Renal cortex interstitium (tissue), 15 donors: ENCODE data around the gene LTBP1. TPM values are rescaled to one million over a fixed set of nuclear protein-coding genes. Genes with fewer than 3 reads are reported as not detected.
"Not testable (repeated sequence)": the region's sequence is repeated elsewhere in the genome, so short reads cannot be mapped to it uniquely, and the experiment has no call there.

Source experiments
- DNase-seq, 11 donors: peaks; one replicate each; pipeline ENCODE4 v3.0.0-alpha.2; 2013; ENCODE audit warnings: low read depth in 9 of 11, low spot score in 4 of 11; ENCODE audit errors: extremely low read depth in 1 of 11
- long read RNA-seq, 16 experiments: transcript quantifications; one replicate each; lab custom pipeline, GENCODE V29; 2026
- polyA plus RNA-seq, 3 donors: library from polyadenylated mRNA; unstranded; fragments of 120-200 nt; gene quantifications; one replicate each; pipeline ENCODE4 v1.2.1, GENCODE V29; 2013; ENCODE audit not compliant: insufficient read length in 3 of 3

LTBP1 gene, protein sequence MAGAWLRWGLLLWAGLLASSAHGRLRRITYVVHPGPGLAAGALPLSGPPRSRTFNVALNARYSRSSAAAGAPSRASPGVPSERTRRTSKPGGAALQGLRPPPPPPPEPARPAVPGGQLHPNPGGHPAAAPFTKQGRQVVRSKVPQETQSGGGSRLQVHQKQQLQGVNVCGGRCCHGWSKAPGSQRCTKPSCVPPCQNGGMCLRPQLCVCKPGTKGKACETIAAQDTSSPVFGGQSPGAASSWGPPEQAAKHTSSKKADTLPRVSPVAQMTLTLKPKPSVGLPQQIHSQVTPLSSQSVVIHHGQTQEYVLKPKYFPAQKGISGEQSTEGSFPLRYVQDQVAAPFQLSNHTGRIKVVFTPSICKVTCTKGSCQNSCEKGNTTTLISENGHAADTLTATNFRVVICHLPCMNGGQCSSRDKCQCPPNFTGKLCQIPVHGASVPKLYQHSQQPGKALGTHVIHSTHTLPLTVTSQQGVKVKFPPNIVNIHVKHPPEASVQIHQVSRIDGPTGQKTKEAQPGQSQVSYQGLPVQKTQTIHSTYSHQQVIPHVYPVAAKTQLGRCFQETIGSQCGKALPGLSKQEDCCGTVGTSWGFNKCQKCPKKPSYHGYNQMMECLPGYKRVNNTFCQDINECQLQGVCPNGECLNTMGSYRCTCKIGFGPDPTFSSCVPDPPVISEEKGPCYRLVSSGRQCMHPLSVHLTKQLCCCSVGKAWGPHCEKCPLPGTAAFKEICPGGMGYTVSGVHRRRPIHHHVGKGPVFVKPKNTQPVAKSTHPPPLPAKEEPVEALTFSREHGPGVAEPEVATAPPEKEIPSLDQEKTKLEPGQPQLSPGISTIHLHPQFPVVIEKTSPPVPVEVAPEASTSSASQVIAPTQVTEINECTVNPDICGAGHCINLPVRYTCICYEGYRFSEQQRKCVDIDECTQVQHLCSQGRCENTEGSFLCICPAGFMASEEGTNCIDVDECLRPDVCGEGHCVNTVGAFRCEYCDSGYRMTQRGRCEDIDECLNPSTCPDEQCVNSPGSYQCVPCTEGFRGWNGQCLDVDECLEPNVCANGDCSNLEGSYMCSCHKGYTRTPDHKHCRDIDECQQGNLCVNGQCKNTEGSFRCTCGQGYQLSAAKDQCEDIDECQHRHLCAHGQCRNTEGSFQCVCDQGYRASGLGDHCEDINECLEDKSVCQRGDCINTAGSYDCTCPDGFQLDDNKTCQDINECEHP (N-terminal part only)
- 10 to 100 TPM; 64.5 to 92.8 (median 82.8) TPM for polyA plus RNA-seq
- long read RNA-seq, donor 1, partial matches to known transcripts = 19 of 19 reads
- long read RNA-seq, donor 1, other reads (novel, unspliced or antisense) = 0 of 19 reads
- long read RNA-seq, donor 2, partial matches to known transcripts = 13 of 13 reads
- long read RNA-seq, donor 2, other reads (novel, unspliced or antisense) = 0 of 13 reads
- long read RNA-seq, donor 3, partial matches to known transcripts = 18 of 18 reads
- long read RNA-seq, donor 3, other reads (novel, unspliced or antisense) = 0 of 18 reads
- long read RNA-seq, donor 4, partial matches to known transcripts = 20 of 20 reads
- long read RNA-seq, donor 4, other reads (novel, unspliced or antisense) = 0 of 20 reads
- long read RNA-seq, donor 5 = 0 reads
- long read RNA-seq, donor 6, partial matches to known transcripts = 31 of 31 reads
- long read RNA-seq, donor 6, other reads (novel, unspliced or antisense) = 0 of 31 reads
- long read RNA-seq, donor 7, partial matches to known transcripts = 35 of 35 reads
- long read RNA-seq, donor 7, other reads (novel, unspliced or antisense) = 0 of 35 reads
- long read RNA-seq, donor 8, full-length matches to known transcripts = 1 of 40 reads
- long read RNA-seq, donor 8, partial matches to known transcripts = 39 of 40 reads
- long read RNA-seq, donor 8, other reads (novel, unspliced or antisense) = 0 of 40 reads
- long read RNA-seq, donor 9, partial matches to known transcripts = 22 of 22 reads
- long read RNA-seq, donor 9, other reads (novel, unspliced or antisense) = 0 of 22 reads
- long read RNA-seq, donor 10, partial matches to known transcripts = 27 of 27 reads
- long read RNA-seq, donor 10, other reads (novel, unspliced or antisense) = 0 of 27 reads
- long read RNA-seq, donor 11, partial matches to known transcripts = 30 of 30 reads
- long read RNA-seq, donor 11, other reads (novel, unspliced or antisense) = 0 of 30 reads
- long read RNA-seq, donor 12 = 0 reads
- long read RNA-seq, donor 13, full-length matches to known transcripts = 1 of 79 reads
- long read RNA-seq, donor 13, partial matches to known transcripts = 78 of 79 reads
- long read RNA-seq, donor 13, other reads (novel, unspliced or antisense) = 0 of 79 reads
- long read RNA-seq, donor 14, partial matches to known transcripts = 11 of 11 reads
- long read RNA-seq, donor 14, other reads (novel, unspliced or antisense) = 0 of 11 reads
- long read RNA-seq, donor 15, partial matches to known transcripts = 18 of 18 reads
- long read RNA-seq, donor 15, other reads (novel, unspliced or antisense) = 0 of 18 reads
- long read RNA-seq, donor 16, full-length matches to known transcripts = 1 of 122 reads
- long read RNA-seq, donor 16, partial matches to known transcripts = 121 of 122 reads
- long read RNA-seq, donor 16, other reads (novel, unspliced or antisense) = 0 of 122 reads

DNA sequence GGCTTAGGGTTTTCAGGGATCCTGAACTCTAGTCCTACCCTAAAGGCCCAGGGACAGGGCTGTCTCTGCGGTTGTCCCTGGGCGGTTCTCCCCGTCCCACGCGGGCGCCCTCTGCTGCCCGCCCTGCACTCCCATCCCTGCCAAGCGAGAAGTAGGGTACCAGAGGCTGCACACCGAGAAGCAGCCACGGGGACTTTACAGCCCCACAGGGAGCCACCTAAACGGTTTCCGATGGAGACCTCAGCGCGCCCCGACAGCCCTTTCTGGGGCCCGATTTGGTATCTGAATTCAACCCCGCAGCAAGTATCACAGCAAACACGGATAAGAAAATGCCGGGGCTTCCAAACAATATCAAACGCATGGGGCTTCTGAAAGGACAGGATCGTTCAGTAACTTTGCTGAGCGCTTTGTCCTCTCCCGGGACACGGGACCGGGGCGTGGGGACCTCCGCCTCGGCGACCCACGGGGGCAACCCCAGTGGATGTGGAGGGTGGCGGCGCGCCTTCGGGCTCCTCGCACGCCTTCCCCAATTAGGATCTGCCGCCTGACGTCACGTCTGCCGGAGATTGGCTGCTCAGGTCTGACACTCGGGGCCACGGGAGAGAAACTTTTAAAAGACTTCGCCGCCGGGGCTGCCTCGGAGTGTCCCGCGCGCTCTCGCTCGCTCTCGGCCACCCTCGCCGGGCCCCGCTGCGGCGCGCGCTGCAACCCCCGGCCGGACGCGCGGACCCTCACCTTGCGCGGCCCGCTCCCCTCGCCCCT is at the start of gene LTBP1:
Gene LTBP1, plus strand, starts transcription at position 640 of the 762 bp plus-strand sequence. CDS start 372 bp downstream, outside the sequence.
- peak in 9 of 11 donors; percentile 59 to 79 (median 74) for DNase-seq

DNA sequence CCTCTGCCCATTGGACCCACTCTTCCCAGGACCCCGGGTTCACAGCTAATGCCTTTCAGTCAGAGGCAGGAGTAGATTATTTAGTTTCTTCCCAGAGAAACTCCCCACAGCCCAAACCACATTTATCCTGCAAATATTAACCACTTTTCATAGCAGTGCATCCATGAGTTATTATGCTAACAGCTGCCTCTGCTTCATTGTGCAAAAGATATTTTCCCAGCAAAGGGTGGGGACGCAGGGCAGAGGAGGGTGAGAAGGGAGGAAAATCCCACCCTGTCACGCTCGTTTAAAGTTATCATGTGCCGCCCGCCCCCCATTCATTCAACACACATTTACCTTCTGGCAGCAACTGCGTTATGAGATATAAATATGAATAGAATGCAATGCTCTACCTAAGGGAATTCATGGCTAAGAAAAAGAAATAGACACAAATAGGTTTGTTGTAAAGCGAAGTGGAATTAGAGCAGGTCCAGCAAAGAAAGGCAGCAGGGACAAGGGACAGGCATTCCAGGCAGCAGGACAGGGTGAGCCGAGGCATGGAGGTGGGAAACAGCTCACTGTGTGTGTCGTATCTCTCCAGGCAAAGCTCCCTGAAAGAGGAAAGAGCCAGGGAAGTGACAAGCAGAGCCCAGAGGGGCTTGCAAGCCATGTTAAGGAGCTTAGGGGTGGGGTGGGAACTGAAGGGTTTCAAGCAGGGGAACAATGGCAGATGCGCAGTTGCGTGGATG is 46.3 kb upstream of the LTBP1 start:
- DNase-seq = no peak

DNA sequence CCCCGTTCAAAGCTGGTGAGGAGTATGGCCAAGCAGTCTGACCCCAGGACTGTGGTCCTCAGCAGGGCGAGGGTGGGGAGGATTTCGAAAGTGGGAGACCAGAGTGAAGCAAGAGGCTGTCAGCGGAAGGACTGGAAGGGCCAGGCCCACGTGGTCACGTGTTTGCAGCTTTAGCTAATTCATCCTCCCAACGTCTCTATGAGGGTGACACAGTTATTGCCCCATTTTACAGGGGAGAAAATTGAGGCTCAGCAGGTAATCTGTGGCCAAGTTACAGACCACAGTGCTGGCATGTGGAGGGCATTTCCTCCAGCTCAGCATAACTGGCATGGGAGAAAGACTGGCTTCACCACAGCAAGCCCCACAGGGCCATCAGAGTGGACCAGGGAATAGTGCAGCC is 45.4 kb upstream of the LTBP1 start:
- no peak for DNase-seq

DNA sequence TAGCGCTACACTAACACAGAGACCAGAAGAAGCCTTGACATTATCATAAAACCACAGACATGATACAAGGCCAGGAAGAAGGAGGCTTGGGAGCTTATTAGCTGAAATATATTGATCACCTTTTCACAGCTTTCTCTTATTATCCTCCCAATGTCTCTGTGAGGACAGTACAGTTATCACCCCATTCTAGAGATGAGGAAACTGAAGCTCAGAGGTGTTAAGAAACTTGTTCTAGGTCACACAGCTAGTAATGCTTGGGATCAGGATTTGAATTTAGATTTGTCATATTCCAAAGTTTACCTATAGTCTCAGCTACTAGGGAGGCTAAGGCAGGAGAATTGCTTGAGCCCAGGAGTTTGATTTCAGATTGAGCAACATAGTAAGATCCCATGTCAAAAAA is 44.6 kb upstream of the LTBP1 start:
- DNase-seq = no peak

DNA sequence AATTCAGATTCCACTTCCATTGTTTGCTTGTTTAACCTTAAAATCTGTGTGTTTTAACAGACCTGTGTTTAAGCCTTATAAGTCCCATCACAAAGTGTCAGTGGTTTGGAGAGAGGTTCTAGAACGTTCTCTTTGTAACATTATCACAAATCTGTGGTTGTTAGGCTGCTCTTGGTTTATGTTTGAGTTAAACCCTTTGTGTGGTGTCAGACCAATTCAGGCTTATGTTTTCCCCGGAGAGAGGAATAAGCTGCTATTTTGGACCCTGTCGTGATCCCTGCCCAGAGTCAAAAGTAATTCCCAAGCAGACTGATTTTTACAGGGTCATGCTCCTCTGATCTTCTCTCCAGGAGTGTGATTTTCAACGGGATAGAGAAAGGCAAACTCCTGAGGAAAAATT is 43.8 kb upstream of the LTBP1 start:
- no peak for DNase-seq

DNA sequence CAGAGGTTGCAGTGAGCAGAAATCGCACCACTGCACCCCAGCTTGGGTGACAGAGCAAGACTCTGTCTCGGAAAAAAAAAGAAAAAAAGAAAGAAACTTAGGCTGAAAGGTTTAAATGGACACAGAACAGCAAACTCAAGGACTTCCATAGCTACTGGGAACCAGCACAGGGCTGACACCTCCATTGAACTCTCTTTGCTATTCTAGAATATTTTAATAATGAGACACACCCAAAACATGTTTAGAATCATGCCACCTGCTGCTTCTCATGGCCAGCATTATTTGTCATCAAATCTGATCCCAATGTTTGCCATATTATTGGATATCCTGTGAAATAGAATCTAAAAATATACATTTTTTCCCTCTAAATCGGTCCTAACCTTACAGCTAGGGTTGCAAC is 42.7 kb upstream of the LTBP1 start:
- no peak for DNase-seq

DNA sequence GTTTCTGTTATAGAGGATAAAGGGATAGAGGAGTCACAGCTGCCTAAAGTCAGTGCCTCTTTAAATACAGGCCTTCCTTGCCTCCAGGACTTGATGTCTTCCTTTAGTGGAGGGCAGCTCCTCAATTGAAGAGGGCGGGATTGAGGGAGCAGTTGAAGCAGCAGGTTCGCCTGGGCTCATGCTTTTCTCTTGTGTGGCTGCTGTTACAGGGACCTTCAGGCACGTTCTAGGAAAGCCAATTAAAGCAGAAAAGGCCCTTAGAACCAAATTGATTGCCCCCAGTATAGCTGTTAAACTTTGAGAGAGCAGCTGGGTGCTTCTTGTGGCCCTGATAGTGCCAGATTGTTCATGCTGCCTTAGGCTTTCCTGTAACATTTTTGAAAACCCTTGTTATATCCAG is 42.0 kb upstream of the LTBP1 start:
- no peak for DNase-seq

DNA sequence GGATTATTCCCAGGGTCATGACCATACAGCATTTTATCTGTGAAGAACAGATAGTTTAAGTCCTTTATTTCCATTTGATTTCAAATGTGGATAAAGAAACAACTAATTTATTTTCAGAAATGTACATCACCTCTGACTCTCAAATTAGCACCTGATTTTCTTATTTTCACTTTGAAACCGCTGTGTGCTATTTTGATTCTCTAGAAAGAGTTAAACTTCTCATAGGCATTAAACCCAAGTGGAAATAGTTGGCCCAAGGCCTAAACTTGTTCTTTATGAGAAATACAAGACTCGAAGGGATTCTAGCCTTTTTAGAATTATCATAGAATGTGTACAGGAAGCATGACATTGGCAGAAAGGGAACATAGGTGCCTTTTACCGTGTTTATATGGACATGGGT is 41.5 kb upstream of the LTBP1 start:
- DNase-seq = no peak

DNA sequence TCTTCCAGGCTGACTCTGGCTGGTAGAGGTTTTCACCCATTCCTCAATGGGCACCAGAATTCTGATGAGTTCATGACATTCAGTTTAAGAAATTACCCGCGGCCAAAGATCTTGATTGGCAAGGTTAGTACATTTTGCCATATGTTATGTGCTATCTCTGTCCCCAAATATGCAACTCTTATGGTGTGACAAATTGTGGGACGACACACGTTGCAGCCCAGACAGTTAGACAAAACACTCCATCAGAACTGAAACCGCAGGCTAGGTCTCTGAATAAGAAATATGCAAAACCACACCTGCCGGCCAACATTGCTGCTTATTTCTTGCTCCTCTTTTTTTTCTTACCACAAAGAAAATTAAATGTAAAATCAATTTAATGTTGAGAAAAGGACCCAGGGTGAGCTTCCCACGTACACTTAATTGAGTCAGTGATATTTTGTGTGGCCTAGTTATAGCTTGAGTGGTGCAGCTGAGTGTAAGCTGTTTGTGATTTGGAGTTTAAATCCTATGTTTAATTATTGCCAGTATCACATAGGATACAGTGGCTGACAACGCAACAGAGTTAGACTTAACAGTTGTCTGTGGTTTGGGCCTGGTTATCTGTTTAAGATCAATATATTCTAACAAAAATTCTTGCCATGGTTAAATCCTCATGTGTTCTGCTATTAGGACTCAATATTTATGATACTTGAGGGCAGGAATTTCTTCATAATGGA is 35.7 kb upstream of the LTBP1 start:
- DNase-seq = no peak

DNA sequence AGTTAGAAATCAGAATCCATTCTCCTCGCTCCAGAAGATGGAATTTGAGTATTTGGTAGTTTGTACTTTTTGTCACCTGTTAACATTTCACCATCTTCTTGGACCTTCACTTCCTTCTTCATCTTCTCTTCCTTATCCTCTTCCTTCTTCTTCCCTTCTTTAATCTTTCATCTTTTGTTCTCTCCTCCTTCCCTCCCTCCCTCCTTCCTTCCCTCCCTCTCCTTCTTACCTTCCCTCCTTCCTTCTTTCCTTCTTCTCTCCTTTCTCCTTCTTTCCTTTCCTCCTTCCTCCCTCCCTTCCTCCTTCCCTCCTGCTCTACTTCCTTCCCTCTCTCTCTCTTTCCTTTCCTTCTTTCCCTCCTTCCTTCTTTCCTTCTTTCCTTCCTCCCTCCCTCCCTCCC is 31.1 kb upstream of the LTBP1 start:
- no peak for DNase-seq

DNA sequence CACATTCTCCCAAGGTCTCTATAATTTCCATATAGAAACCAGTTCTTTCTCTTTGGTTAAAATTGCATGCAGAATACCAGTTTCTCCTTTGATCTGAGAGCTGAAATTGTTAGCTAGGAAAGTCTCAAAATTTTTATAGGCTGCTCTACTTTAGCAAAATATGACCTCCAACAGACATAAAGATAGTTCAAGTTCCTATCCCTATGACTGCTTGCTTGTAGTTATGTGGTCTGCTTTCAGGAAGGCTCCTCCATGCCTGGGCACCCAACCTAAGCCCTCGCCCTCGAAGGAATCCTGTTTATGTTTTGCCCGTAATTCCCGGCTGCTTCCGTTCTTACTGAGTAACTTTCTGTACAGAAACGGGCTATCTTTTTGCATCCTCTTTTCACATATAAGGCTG is 28.0 kb upstream of the LTBP1 start:
- DNase-seq = no peak

DNA sequence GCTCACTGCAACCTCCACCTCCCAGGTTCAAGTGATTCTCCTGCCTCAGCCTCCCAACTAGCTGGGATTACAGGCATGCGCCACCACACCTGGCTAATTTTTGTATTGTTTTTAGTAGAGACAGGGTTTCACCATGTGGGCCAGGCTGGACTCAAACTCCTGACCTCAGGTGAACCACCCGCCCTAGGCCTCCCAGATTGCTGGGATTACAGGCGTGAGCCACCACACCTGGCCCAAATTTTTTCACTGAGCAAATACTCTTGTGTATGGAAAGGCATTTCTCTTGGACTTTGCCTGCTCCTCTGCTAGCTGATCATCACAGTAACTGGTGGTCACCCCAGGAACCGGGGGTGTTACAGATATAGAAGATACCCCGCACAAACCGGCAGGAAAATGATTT is 26.9 kb upstream of the LTBP1 start:
- not testable (repeated sequence) for DNase-seq

DNA sequence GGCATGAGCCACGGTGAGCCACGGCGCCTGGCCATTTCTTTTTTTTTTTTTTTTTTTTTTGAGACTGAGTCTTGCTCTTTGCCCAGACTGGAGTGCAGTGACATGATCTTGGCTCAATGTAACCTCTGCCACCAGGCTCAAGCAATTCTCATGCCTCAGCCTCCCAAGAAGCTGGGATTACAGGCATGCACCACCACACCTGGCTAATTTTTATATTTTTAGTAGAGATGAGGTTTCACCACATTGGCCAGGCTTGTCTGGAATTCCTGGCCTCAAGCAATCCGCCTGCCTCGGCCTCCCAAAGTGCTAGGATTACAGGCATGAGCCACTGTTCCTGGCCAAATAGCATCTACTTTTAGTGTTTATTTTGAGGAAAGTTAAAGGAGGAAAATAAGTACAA is 25.3 kb upstream of the LTBP1 start:
- DNase-seq = not testable (repeated sequence)

DNA sequence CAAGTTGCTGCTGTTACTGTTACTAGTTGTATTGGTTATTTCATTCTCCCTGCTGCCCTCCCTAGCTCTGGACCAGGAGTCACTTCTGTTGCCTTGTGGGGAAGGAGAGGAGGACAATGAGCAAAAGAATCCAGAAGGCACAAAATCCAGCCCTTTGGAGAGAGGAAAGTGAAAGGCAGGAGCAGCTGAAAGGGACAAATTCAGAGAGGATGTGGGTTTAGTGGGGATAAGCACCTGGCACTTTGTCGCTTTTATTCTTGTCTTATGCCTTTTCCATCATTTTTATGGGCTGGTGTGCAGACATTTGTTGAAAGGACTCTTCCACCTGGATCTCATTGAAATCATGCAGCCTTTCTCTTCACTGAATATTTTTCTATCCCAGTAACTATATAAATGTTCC is 24.3 kb upstream of the LTBP1 start:
- DNase-seq = no peak

DNA sequence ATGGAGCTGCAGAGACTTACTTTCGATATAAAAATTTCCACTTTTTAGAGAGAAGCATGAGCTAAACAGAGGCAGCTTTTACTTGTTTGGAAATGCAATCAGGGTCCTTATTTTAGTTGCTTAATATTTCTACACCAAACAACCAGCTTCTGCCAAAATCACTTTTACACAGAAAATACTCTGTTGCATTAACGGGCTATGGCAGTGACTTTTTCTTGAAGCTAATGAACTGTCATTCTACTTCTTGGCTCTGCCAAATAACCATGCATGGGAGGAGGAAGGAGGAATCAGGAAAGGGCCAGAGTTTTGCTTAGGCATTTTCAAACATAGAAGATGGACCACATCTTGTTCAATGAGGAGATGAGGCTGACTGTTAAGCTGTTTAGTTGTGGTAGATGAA is 23.6 kb upstream of the LTBP1 start:
- no peak for DNase-seq
